ENCODE results near the gene PLXNA4.

PLXNA4 gene

DNA sequence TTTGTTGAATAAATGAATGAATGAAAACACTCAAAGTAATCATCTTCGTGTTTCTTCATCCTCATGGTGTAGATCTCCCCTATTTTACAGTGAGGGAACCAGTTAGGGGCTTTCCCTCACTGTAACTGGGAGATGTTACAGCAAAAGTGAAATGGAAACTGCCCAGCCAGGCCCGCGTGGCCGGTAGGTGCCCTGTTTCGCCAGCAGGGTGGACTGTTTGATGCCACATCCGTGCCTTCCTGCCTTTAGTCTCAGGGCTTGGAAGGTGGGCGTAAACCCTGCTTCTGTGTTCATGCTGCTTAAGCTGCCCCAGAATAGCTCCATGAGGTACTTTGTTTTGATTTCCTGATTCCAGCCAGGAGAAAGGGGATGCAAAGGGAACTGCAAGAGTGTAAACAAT lies 268.8 kb downstream of the PLXNA4 start:
- no peak for DNase-seq

DNA sequence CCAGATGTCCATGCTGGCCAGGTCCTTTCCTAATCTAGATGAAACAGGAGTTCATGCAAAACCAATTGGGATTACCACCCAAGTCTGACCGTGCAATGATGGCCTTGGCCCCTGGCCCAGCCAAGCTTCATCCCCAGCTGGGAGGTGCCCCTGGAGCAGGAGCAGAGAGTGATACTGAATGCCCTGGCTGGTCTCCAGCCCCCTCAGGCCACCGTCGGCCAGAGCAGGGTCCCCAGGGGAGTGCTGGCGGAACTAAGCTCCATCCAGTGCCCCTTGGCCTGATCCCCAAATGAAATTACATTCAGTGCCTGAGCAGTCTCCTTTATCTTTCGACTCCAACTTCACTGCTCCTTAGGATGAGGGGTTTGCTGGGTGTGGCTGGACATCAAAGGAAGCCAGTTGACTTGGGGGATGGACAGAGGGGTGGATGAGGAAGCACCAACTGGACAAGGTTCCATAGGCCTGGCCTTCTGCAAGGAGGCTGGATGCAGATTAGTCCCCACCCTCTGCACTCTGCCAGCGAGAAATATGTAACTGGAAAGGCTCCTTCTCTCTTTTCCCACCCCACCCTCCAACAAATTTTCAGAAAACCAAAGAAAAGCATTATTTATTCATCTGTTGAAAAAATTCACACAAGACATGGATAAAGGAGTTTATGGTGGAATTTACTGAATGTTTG lies 275.5 kb downstream of the PLXNA4 start:
- DNase-seq = no peak

DNA sequence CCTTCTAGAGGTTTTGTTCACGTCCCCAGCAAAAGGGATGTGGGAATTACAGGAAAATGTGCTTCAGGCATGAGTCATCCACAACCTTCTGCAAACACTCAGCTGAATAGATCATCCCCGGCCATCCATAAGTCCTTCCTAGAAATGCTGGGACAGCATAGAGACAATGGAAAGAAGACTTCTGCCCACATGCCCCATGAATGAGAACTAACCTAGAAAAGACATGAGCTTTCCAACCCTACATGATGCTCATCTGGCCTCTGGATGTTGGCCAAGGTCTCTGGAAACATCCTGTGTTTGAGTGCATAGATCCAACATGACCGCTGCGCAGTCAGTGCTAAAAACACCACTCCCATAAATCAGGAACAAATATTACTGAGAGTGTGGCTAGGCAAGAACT lies 277.5 kb downstream of the PLXNA4 start:
- no peak for DNase-seq

DNA sequence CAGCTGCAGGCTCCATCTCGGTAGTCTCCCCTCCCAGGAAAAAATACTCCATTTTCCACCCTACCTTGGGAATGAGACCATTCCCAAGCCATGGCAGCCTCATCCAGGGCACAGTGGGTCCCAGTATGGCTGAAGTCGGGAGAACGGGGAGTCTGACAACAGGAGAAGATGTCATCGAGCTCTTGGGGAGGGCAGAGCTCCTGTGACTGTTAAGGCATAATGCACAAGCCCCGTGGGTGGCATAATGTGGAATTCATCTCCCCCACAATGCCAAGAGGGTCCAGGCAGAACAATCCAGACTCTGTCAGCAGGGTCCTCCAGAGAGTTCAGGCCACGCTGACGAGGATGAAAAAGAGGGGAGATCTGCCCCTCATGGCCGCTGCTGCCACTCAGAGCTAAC lies 279.4 kb downstream of the PLXNA4 start:
- DNase-seq = no peak

DNA sequence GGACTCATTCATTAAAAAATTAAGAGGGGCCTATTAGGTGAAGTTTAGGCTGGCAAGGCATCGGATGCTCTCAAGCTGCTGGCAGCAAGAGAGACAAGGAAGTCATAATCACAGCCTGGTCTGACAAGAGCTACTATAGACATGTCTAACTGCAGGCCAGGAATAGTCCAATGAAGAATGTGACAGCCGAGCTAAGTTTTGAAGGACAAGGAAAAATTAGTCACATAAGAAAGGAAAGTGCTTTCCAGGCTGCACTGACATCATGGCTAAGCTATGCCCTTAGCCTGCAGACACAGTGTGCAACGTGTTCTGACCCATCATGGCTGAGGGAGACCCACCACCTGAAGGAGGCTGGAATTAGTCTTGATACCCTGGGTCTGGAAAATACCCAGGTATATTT lies 281.1 kb downstream of the PLXNA4 start:
- no peak for DNase-seq

DNA sequence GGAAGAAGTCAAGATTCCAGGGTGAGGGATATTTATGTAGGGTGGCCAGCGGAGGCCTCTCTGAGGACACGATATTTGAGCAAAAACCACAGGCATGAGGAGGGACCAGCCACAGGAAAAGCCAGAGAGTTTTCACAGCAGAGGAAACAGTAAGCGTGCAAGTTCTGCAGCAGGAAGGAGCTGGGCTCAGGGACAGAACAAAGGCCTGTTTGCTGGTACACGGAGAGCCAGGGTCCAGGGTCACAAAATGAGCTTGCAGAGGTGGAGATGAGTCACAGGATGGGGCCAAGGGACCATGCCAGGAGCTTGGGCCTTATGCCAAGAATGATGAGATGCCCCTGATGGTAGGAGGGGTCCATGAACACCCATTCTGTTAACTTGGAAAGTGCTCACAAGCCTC lies 283.5 kb downstream of the PLXNA4 start:
- no peak for DNase-seq

DNA sequence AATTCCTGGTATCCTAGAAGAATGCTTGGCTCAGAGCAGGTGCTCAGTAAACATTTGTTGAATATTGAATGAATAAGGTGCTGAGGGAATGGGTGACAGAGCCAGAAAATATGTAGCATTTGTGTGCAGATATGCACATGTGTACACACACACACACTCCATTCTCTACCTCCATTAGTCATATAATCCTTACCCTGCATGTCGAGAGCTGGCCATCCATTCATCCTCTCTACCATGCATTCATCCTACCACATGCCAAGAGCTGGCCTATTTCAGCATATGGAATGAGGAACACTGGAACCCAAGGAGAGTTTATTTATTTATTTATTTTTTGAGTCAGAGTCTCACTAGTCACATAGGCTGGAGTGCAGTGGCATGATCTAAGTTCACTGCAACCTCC lies 284.8 kb downstream of the PLXNA4 start:
- DNase-seq = no peak

DNA sequence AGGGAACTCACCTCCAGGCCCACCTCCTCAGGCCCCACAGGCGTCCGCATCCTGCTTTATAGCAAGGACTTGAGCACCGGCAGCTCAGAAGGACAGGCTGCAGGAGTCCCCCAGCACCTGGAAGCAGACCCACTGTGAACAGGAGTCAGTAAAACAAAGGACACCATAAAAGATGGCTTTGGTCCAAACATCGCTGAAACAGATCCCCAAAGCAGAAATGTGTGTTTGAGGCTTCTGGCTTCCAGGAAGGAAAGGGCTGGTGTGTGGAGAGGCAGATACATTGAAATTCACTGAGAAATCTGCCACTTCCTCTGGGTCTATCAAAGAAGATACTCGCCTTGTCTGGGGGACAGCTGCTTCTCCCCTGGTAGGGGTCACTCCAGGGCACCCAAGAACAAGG lies 286.2 kb downstream of the PLXNA4 start:
- DNase-seq = no peak

DNA sequence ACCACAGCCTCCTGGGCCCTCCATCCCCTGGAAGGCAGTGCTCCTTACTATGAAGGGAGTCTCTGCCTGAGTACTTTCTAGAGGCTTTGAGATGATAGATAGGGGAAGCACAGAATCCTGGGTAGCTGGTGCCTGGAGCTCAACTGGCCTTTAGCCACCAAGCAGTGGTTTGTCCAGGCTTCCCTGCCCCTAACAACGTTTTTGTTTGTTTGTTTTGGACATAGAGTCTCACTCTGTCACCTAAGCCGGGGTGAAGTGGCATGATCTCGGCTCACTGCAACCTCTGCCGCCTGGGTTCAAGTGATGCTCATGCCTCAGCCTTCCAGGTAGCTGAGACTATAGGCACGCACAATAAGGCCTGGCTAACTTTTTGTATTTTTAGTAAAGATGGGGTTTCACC lies 289.4 kb downstream of the PLXNA4 start:
- no peak for DNase-seq

DNA sequence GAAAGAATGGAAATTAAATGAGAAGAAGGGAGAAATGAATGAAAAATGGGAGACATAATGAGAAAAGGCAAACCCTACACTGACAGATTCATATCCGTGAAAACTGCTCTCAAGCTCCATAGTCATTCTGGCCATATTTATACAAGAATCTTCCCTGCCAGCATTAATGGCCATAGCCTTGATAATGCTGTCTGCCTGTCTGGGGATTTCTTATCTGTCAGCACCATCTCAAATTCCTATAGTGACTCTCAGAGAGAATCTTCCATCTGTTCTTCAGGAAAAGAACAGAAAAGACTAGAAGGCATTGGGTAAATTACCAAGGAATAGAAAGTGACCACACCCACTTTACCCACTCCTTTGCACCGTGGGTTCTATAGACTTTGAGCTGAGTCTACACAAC lies 295.9 kb downstream of the PLXNA4 start:
- DNase-seq = no peak

DNA sequence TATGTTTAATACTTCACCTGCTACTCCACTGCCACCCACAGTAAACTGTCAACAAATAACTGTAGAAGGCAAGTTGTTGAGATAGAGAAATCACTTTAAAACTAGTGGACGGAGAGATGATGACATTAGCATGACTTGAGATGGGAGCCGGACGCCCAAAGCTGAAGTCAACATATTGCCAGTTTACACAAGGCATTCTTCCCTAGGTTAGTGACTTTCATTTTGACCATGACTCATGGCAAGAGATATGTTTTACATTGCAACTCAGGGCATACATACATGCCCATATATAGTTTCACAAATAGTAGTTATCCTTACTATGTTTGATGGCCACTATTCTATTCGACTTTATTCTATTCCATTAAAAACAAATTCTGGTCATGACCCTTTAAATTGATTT lies 296.6 kb downstream of the PLXNA4 start:
- DNase-seq = no peak

DNA sequence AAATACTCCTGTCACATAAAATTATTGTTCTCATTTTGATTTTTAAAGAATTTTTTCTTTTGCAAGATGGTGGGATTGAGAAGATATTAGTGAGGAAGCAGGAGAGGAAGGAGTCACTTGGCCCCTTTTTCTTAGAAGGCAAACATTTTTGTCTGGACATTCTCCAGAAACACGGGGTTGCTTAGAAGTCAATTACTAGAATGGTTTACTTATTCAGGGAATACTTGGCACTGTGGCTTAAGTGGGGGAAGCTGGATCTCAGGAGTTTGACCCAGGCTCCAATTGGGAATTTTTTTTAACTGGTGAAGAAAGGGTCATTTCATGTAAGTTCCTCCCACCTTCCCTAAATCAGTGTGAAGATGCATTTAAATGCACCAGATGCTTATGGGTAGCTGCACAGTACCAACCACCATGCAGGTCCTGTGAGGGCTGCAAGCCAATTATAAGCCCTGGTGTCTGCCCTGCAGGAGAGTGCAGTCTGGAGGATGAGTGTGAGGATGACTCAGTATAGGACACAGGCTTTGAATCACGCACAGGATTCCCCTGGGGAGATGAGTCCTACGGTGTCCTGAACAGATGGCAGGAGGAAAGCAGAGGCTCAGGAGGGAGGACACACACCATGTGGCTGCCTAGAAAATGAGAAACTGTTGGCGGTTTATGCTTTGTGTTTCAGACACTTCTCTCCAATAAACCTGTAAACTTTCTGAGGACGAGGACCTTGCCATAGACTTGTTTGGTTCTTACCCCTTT lies 299.1 kb downstream of the PLXNA4 start:
- no peak for DNase-seq

DNA sequence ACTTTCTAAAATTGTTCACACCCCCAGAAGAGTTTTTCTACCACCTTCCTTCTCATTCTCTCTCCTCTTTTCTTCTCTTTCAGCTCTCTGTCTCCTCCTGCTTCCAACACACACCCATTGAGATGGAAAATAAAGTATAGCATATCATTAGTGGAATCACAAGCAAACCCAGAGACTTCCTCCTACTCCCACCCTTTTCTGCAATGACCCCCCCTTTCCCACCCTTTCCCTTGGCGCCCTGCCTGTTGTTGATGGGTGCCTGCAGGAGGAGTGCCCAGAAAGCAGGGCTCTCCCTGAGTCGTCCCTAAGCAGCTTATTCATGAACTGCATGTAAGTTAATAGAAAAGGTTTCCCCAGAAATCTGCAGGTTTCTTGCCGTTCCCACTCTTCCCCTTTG lies 300.0 kb downstream of the PLXNA4 start:
- DNase-seq = no peak

DNA sequence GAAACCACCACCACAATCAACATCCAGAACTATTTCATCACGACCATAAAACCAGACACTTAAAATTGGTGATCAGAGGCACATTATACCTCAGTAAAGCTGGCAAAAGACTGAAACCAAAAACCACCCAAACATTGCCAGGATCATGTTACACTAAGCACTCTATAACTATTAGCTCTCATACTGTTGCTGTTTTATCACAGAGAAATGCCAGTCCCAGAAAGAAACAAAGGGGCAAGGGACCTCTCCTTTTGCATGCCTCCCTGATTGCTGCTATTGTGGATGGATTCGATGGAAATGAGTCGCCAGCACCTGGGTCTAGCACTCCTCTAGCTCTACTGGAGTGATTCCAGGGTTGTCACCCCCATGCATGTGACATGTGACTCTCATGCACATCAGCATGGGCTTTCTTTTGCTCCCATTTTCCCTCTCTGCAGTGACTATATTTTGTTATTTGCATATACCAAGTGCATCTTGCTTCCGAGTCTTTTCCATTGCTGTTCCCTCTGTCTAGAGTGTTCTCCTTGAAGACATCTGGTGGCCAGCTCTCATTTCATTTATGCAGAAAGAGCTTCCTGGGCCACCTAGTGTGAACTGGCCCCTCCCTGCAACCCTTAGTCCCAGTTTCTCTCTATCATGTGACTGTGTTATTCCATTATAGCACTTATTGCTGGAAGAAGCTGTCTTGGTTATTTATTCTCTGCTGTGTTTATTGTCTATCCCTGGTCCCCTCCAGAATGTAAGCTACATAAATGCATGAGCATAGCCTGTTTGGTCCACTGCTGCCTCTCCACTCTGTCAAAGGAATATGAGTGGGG lies 300.6 kb downstream of the PLXNA4 start:
- no peak for DNase-seq

DNA sequence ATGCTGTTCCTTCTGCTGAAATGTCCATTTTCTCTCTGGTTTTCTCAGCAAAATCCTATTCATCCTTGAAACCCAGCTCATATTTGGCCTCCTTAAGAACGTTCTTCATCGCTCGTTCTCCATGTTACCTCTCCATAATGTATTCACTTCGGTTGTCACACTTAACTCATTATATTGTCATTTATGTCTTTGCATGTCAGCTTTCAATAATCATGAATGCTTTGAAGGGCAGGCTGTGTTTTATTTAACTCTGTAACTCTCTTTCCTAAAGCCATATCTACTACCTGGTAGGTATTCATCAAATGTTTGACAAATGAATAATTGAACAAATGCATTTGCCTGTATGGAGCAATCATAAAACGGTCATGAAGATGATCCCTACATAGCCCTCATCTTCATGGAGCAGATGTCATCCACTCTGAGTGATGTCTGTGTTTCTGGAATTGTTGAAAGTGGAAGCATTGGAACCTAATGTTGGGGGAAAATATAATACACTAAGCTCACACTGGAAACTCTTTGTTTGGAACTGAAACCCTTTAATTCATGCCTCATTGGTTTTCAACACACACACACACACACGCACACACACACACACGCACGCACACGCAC lies 303.4 kb downstream of the PLXNA4 start:
- no peak for DNase-seq

DNA sequence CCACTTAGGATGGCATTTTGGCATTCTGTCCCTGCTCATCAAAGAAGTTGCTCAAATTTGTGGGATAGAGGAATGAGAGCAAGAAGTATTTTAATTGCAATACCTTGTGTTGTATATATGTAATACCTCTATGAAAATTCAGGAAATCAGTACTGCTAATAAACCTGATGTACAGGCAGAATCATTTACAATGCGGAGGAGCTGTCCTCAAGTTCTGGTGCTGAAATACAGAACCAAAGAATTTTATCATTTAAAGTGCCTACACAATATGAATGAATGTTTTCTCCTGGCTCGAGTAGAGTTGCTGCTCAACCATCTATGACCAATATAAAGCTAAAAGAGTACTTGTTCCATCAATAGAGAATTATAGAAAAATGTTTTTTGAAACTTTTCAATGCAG lies 305.8 kb downstream of the PLXNA4 start:
- no peak for DNase-seq

DNA sequence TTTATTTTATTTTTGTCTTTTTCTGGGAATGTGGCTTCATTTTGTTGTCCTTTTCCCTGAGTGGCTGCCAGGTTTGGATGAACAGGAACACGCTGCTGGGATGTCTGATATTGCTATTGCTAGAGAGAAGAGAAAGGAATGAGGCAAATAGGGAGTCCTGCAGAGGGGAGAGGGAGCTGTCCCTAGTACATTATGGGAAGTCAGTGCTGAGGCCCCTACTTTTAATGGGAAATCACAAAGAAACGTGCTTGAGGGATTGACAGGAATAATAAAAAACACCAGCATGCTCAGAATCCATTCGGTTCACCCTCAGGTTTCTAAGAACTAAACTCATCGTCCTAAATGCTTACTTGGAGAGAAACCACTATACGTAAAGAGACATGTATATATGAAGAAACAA lies 306.6 kb downstream of the PLXNA4 start:
- DNase-seq = no peak

DNA sequence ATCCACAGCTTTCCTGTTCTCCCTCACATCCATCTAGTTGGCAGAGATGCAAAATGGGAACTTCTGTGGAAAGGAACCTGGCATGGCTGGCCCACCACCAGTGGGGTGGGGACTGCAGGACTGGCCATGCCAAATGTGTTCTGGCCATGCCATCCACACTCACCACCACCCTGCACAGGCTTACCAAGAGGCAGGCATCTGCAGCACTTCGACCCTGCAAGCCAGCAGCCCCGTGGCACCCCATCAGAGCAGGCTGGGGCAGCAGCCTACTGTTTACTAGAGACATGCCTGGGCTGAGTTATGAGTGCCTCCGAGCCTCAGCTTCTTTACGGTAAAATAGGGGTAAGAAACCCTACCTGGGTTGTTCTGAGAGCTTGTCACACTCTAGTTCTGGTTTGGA lies 313.1 kb downstream of the PLXNA4 start:
- DNase-seq = no peak

DNA sequence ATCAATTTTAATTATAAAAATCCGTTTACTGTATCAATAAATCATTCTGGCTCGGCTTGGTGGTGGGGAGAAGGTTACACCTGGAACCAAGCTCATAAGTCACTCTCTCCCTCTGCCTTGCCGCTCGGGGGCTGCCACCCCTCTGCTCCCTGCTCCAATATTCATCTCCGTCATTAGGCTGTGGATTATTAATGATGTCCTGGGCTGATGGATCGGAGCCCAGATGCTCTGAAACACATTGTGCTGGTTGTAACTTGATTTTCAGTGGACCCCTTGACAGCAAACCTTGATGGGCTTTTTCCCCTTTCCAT lies 314.2 kb downstream of the PLXNA4 start:
- DNase-seq = no peak

DNA sequence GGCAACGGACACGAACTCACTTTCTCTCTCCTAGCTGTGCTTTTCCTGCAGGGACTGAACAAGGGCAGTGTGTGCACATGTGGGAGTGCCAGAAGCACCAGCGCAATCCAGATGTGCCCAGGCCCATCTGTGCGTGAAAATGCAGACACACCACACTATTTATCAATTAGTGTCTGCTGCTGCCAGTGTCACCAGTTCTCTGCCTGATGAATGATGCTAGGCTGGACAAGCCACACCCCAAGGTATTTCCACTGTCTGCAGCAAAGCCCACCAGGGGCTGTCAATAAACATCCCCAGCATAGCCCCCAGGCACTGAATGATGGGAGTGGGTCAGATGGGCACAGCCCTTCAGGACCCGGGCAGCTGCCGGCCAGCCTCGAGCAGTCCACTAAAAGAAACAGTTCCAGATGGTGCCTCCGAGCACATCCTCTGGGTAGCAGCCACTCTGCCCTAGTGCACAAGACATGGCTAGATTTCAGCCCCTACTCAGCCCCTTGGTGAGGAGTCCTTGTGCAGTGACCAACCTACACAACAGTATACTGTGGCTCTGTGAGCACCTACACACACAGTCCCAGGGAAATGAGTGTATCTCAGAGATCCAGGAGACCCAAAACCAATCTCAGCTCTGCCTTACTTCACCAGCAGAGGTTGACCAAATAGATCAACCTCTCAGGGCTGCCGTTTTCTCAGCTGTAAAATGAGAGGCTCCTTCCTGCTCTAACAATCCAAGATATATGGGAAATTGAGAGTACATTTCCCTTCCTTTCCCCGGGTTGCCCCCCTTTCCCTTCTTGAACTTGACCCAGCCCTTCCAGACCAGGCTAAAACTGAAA lies 314.7 kb downstream of the PLXNA4 start:
- no peak for DNase-seq

DNA sequence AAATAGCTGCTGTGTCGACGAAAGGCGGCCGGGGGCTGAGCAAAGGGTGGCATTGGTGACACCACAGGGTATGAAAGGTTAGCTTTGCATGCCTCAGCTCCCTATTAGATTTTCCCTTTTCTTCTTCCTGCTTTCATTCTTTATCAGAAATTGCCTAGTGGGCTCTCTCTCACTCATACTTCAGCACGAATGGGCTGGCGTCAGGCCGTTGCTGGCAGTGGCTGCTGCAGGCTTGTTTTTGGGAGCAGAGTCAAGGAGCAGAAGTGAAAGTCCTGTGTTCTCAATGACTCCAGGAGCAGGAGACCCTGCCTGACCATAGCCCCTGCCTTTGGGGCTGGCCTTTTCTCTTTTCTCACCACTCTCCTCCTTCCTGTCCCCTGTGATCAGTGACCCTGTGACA lies 318.0 kb downstream of the PLXNA4 start:
- no peak for DNase-seq

DNA sequence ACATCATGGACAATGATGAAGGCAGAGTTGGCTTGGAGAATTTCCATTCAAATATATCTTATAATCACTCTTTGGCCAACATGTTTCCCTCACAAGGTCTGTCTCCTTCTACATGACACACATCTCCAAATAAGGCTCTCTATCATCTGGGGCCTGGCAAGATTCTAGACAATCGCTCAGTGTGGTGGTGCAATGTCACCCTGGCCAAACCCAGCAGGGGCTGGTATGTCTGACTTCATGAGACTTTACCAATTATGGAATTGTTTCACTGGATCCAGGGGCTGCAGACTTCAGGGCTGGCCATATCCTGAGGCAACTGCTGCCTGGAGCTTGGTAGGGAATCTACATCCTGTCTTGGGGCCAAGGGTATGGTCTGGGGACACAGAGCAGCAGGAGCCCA lies 319.0 kb downstream of the PLXNA4 start:
- no peak for DNase-seq

DNA sequence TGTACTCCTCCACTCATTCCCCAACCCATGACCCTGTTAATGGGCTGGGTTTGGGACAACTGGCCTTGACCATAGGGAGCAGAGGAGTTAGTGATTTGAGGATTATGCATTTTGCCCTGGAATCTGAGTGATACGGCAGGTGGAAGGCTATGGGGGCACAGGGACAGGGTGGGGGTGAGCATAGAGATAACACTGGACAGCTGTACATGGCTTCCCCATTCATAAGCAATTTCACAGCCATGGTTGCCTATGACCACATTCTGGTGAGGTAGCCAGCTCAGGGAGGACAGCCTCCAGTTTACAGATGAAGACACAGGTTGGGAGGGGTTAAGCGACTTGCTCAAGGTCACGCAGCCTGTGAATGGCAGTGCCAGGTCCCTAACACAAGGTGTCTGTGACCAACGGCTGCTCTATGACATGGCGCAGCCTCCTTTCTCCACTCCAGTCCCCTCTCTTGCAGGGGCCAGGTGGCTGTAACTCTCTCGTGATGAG lies 319.5 kb downstream of the PLXNA4 start:
- DNase-seq = no peak

Measured in activated naive CD4-positive, alpha-beta T cell treated with Interleukin-2 at 50 U/mL for 16 hours (primary cell).